HL-60/S4 (cell line): ENCODE data around the gene ENTPD1.
"Not testable (repeated sequence)": the region's sequence is repeated elsewhere in the genome, so short reads cannot be mapped to it uniquely, and the experiment has no call there.

Experiments
- in situ Hi-C: fragments of 300-500 bp; cut with MboI; formaldehyde crosslinking; loops from 2 replicates; pipeline ENCODE4 v1.14.3; 2022; ENCODE audit warnings: low sequenced_read_pairs

Gene ENTPD1

GRCh38 chr10:95758351-95759025, 2.5 kb downstream of the ENTPD1 start:
- in situ Hi-C loops, result no loop called here

GRCh38 chr10:95759233-95759826, 3.4 kb downstream of the ENTPD1 start:
- in situ Hi-C loops, result no loop called here

DNA sequence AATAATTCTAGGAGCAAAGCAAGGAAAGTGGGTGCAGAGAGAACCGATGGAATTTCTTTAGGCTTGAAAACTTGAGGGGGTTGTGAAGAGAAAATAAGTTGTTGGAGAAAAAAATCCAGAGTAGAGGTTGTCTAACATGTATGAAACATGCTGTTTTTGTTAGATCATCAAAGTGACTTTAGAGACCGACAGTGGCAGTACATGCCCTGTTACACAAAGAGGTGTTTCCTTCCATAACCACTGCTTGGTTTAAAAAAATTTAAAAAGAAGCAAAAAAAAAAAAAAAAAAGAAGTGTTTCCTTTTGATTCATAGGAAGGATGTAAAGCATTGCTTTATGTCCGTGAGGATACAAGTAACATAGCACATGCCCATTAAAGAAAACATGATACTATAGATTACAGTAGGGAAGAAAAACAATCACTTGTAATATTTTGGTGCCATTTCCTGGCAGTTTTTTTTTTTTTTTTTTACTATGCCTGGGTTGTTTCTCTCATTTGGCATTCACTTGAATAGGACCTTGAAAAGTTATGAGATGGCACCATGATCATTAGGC, 6.1 kb downstream of the ENTPD1 start:
- in situ Hi-C loops, result no loop called here

DNA sequence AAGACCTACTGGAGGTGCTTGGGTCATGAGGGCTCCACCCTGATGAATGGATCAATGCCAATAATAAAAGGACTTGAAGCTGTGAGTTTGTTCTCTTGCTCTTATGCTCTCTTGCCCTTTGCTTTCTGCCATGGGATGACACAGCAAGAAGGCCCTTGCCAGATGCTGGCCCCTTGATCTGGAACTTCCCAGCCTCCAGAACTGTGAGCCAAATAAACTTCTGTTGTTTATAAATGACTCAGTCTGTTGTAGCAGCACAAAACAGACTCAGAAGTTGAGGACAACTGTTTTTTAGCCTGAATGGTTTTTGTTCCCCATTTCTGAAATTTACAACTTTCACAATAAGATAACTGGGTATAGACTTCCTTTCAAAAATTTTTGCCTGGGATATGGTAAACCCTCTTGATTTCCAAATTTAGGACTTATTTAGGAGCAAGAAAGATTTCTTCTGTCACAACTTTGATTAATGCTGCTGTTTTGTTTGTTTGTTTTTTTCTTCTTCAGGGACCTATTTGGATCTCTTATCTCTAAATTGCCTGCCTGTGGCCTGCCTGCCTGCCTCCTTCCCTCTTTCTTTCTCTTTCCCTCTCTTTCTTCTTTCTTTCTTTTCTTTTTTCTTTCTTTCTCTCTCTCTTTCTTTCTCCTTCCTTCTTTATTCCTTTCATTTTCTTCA, 12.1 kb downstream of the ENTPD1 start:
- in situ Hi-C loops, result no loop called here

DNA sequence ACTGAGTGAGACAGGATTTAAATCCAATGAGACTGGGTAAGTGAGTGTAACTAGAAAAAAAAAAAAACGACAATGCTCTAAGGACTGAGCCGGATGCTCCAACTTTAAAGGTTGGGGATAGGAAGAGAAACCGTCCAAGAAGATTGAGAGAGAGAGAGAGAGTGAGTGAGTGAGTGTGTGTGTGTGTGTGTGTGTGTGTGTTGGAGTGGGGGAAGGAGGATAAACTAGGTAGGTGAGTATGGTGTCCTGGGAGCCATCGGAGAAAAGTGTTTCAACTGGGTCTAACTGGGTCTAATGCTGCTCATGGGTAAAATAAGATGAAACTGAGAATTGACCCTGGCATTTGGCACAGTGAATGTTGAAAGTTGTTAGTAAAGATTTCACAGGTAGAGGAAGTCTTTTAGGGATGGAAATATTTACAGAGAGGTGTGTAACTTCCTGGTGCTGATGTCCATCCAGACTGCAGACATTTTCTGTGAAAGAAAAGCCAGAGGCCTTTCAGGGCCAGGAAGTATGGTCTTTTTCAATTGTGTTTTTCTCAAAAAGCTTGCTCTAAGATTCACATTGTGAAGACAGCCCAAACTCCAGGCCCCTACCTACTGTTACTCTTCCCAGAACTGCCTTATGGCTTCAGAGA, 14.2 kb downstream of the ENTPD1 start:
- in situ Hi-C loops, result no loop called here

DNA sequence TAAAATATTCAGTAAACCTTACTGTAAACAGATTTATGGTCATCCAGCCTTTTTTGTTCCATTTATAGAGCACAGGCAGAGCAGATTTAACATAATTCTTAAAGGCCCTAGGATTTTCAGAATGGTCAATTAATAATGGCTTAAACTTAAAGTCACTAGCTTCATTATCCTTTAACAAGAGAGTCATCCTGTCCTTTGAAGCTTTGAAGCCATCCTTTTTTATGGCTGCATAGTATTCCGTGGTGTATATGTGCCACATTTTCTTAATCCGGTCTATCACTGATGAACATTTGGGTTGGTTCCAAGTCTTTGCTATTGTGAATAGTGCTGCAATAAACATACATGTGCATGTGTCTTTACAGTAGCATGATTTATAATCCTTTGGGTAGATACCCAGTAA, 17.5 kb downstream of the ENTPD1 start:
- in situ Hi-C loops, result not testable (repeated sequence)

- in situ Hi-C loops, result not testable (repeated sequence)
Observed at GRCh38 chr10:95777638-95778037, 21.7 kb downstream of the ENTPD1 start.

GRCh38 chr10:95782318-95782717, 26.4 kb downstream of the ENTPD1 start:
- in situ Hi-C loops, result no loop called here

DNA sequence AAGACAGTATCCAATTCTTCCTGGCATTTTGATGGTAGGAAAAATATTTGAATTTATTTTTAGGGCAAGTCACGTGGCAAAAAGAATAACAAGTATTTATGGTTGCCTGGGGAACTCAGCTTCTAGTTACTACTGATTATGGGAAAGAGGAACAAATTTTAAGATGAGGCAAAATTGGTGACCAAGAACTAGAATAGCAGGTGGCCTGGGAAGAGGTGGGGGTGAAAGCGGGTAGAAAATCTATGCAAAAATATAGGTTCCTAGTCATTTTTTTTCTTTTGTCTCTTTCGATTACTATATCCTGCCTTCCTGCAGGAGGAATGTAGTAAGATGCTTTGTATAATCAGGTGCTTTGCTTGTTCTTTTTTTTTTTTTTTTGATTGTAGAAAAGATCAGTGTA, 27.8 kb downstream of the ENTPD1 start:
- in situ Hi-C loops, result no loop called here

- in situ Hi-C loops, result no loop called here
Observed at GRCh38 chr10:95784279-95784913, 28.4 kb downstream of the ENTPD1 start.

GRCh38 chr10:95785317-95785716, 29.4 kb downstream of the ENTPD1 start:
- in situ Hi-C loops, result no loop called here

DNA sequence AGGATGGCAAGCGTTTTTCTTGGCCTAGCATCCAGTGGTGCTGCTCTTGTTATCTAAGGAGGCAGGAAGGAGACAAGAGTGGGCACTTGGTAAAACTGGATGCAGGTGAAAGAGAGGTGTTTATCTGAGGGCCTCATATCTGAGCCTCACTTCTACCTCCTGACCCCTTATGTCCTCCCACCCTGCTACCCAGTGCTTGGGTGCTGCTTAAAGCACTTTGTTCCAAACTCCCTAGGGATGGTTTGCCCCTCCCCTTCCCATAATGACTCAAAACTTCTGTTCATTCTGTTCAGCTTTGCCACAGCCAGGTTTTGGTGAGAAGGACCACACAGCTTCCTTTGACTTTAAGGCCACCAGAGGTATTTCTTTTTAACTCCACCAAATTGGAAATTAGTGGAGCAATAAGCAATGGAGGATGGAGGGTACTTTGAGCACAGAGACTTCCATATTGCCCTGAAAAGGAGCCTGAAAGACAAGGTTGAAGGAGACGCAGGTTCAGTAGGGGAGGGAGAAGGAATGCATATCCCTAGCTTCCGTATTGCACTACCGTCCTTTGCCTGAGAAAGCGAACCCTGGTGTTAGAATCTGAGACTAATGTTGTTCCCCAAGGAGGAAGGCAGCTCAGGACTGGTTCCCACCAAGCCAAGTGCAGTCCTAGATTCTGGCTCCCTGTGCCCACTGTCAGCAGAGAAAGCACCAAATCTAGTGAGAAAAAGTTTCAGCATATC, 30.1 kb downstream of the ENTPD1 start:
- in situ Hi-C loops, result no loop called here

- in situ Hi-C loops, result no loop called here
Observed at GRCh38 chr10:95787447-95787846, 31.5 kb downstream of the ENTPD1 start.

- in situ Hi-C loops, result no loop called here
Observed at GRCh38 chr10:95788830-95789229, 32.9 kb downstream of the ENTPD1 start.

- in situ Hi-C loops, result no loop called here
Observed at GRCh38 chr10:95789902-95790301, 33.9 kb downstream of the ENTPD1 start.

GRCh38 chr10:95790982-95791381, 35.0 kb downstream of the ENTPD1 start:
- in situ Hi-C loops, result no loop called here

- in situ Hi-C loops, result no loop called here
Observed at GRCh38 chr10:95791425-95791979, 35.5 kb downstream of the ENTPD1 start.

GRCh38 chr10:95792211-95792780, 36.3 kb downstream of the ENTPD1 start:
- in situ Hi-C loops, result no loop called here

- in situ Hi-C loops, result no loop called here
Observed at GRCh38 chr10:95792874-95793285, 36.9 kb downstream of the ENTPD1 start.
